Measurements from ENCODE around the gene TRAFD1.
A peak's percentile ranks its signal among the peaks of the same experiment; 100 is the strongest.

TRAFD1 gene

GRCh38 chr12:112175361-112176155, 50.2 kb downstream of the TRAFD1 start:
- DNase-seq (ENCODE audit: low read depth in 2 of 2), result no peak

GRCh38 chr12:112176321-112177010, 51.1 kb downstream of the TRAFD1 start:
- DNase-seq (ENCODE audit: low read depth in 2 of 2), result no peak

GRCh38 chr12:112178796-112179195, 53.4 kb downstream of the TRAFD1 start:
- no peak for DNase-seq (ENCODE audit: low read depth in 2 of 2)

- DNase-seq (ENCODE audit: low read depth in 2 of 2), result no peak
These were observed 54.0 kb downstream of the TRAFD1 start for GRCh38 chr12:112179341-112179740.

GRCh38 chr12:112179916-112180315, 54.6 kb downstream of the TRAFD1 start:
- no peak for DNase-seq (ENCODE audit: low read depth in 2 of 2)

GRCh38 chr12:112180422-112180821, 55.1 kb downstream of the TRAFD1 start:
- no peak for DNase-seq (ENCODE audit: low read depth in 2 of 2)

- DNase-seq (ENCODE audit: low read depth in 2 of 2), result no peak
These were observed 57.1 kb downstream of the TRAFD1 start for GRCh38 chr12:112182499-112182898.

GRCh38 chr12:112183141-112184021, 58.0 kb downstream of the TRAFD1 start:
- peak in 1 of 2 donors; percentile 26 for DNase-seq (ENCODE audit: low read depth in 2 of 2)

- DNase-seq (ENCODE audit: low read depth in 2 of 2), result no peak
These were observed 58.9 kb downstream of the TRAFD1 start for GRCh38 chr12:112184056-112184887.

- DNase-seq (ENCODE audit: low read depth in 2 of 2), result no peak
These were observed 59.9 kb downstream of the TRAFD1 start for GRCh38 chr12:112185093-112185923.

GRCh38 chr12:112188130-112188830, 62.9 kb downstream of the TRAFD1 start:
- DNase-seq (ENCODE audit: low read depth in 2 of 2), result no peak

- DNase-seq (ENCODE audit: low read depth in 2 of 2), result no peak
These were observed 65.1 kb downstream of the TRAFD1 start for GRCh38 chr12:112190231-112191025.

GRCh38 chr12:112191201-112191600, 65.8 kb downstream of the TRAFD1 start:
- DNase-seq (ENCODE audit: low read depth in 2 of 2), result no peak

- DNase-seq (ENCODE audit: low read depth in 2 of 2), result no peak
These were observed 66.5 kb downstream of the TRAFD1 start for GRCh38 chr12:112191840-112192321.

GRCh38 chr12:112192475-112192874, 67.1 kb downstream of the TRAFD1 start:
- DNase-seq (ENCODE audit: low read depth in 2 of 2), result no peak

- DNase-seq (ENCODE audit: low read depth in 2 of 2), result no peak
These were observed 69.4 kb downstream of the TRAFD1 start for GRCh38 chr12:112194601-112195247.

GRCh38 chr12:112196196-112196875, 71.0 kb downstream of the TRAFD1 start:
- DNase-seq (ENCODE audit: low read depth in 2 of 2), result no peak

All from stimulated activated CD4-positive, alpha-beta T cell treated with anti-CD3 and anti-CD28 coated beads, Interleukin-4, amount 100 ng/mL, for 48 hours (primary cell).